ENCODE measurements around the gene PTPRU.

PTPRU gene

GRCh38 chr1:29326123-29326522, 89.8 kb downstream of the PTPRU start:
- Histone ChIP-seq H3K4me1 (ENCODE audit: control insufficient read depth, low read length) (no peaks in the 10 kb centered on the region), H3K9me2 (replicated peaks; ENCODE audit: control insufficient read depth, low read length) (no peaks in the 10 kb centered on the region), H3K36me3 (ENCODE audit: control insufficient read depth, low read length) (no peaks in the 10 kb centered on the region), H4K20me1 (ENCODE audit: control insufficient read depth, insufficient read depth, low read depth, low read length) (no peaks in the 10 kb centered on the region), H3K27ac (ENCODE audit: low read depth, low read length) (no peak overlapping the region), H3K4me2 (ENCODE audit: low read length) (no peak overlapping the region), H3K27me3 (ENCODE audit: control insufficient read depth, low read length) (peaks cover 3% of the 10 kb centered on the region; the same call in 1 of the 2 replicates), H3K9me3 (ENCODE audit: control insufficient read depth, insufficient read depth, low read length) (no peaks in the 10 kb centered on the region), H3F3A (ENCODE audit: control insufficient read depth, insufficient read depth) (no peaks in the 10 kb centered on the region), H3K4me3 (ENCODE audit: low read length) (no peak overlapping the region), H3K79me2 (ENCODE audit: control insufficient read depth, low read length) (no peaks in the 10 kb centered on the region)
- TF ChIP-seq EZH2phosphoT487 (IDR thresholded peaks at IDR 0.05; ENCODE audit: borderline replicate concordance, low read length) = no peak
- TF ChIP-seq CTCF (IDR thresholded peaks at IDR 0.05; ENCODE audit: low read depth, low read length, poor library complexity, severe bottlenecking) = no peak

GRCh38 chr1:29327223-29327935, 91.1 kb downstream of the PTPRU start:
- no peak for TF ChIP-seq CTCF (IDR thresholded peaks at IDR 0.05; ENCODE audit: low read depth, low read length, poor library complexity, severe bottlenecking)
- no peak for TF ChIP-seq EZH2phosphoT487 (IDR thresholded peaks at IDR 0.05; ENCODE audit: borderline replicate concordance, low read length)
- H3K27me3 ChIP-seq (ENCODE audit: control insufficient read depth, low read length) = peaks cover 3% of the 10 kb centered on the region; the same call in 1 of the 2 replicates
- no peaks in the 10 kb centered on the region for H3K36me3 ChIP-seq (ENCODE audit: control insufficient read depth, low read length)
- H3K9me2 ChIP-seq (replicated peaks; ENCODE audit: control insufficient read depth, low read length) = no peaks in the 10 kb centered on the region
- no peaks in the 10 kb centered on the region for H3K4me1 ChIP-seq (ENCODE audit: control insufficient read depth, low read length)
- H3F3A ChIP-seq (ENCODE audit: control insufficient read depth, insufficient read depth) = no peaks in the 10 kb centered on the region
- no peaks in the 10 kb centered on the region for H3K79me2 ChIP-seq (ENCODE audit: control insufficient read depth, low read length)
- H4K20me1 ChIP-seq (ENCODE audit: control insufficient read depth, insufficient read depth, low read depth, low read length) = no peaks in the 10 kb centered on the region
- no peaks in the 10 kb centered on the region for H3K9me3 ChIP-seq (ENCODE audit: control insufficient read depth, insufficient read depth, low read length)
- no peak overlapping the region for H3K4me3 ChIP-seq (ENCODE audit: low read length)
- H3K4me2 ChIP-seq (ENCODE audit: low read length) = no peak overlapping the region
- H3K27ac ChIP-seq (ENCODE audit: low read depth, low read length) = no peak overlapping the region

- peaks cover 3% of the 10 kb centered on the region; the same call in 1 of the 2 replicates for H3K27me3 ChIP-seq (ENCODE audit: control insufficient read depth, low read length)
These were observed 92.9 kb downstream of the PTPRU start for GRCh38 chr1:29329022-29329775.

More at GRCh38 chr1:29329022-29329775, 92.9 kb downstream of the PTPRU start:
- no peaks in the 10 kb centered on the region for H3F3A ChIP-seq (ENCODE audit: control insufficient read depth, insufficient read depth)
- no peaks in the 10 kb centered on the region for H3K79me2 ChIP-seq (ENCODE audit: control insufficient read depth, low read length)
- no peaks in the 10 kb centered on the region for H3K4me1 ChIP-seq (ENCODE audit: control insufficient read depth, low read length)
- H3K9me2 ChIP-seq (replicated peaks; ENCODE audit: control insufficient read depth, low read length) = no peaks in the 10 kb centered on the region
- no peak overlapping the region for H3K4me2 ChIP-seq (ENCODE audit: low read length)
- H4K20me1 ChIP-seq (ENCODE audit: control insufficient read depth, insufficient read depth, low read depth, low read length) = no peaks in the 10 kb centered on the region
- H3K9me3 ChIP-seq (ENCODE audit: control insufficient read depth, insufficient read depth, low read length) = no peaks in the 10 kb centered on the region
- H3K36me3 ChIP-seq (ENCODE audit: control insufficient read depth, low read length) = no peaks in the 10 kb centered on the region
- no peak overlapping the region for H3K4me3 ChIP-seq (ENCODE audit: low read length)
- TF ChIP-seq CTCF (IDR thresholded peaks at IDR 0.05; ENCODE audit: low read depth, low read length, poor library complexity, severe bottlenecking) (no peak), EZH2phosphoT487 (IDR thresholded peaks at IDR 0.05; ENCODE audit: borderline replicate concordance, low read length) (no peak)
- H3K27ac ChIP-seq (ENCODE audit: low read depth, low read length) = no peak overlapping the region
